SJSA1 (cell line): ENCODE measurements around the gene GNG4. TPM values are rescaled to one million over a fixed set of nuclear protein-coding genes. Genes with fewer than 3 reads are reported as not detected.
"Not testable (repeated sequence)": the region's sequence is repeated elsewhere in the genome, so short reads cannot be mapped to it uniquely, and the experiment has no call there.

Experiments
- DNase-seq, 2 experiments: peaks; one replicate each; pipeline ENCODE4 v3.0.0-alpha.2; 2015 to 2020; ENCODE audit warnings: low spot score in 2 of 2, low read depth in 1 of 2
- H3K27ac ChIP-seq: fragments of 250-450 bp; sonication (Bioruptor Pico); 2 replicates; pipeline ENCODE4 v1.5.1; 2020; ENCODE audit warnings: mild to moderate bottlenecking, moderate library complexity
- H3K27me3 ChIP-seq: fragments of 250-450 bp; sonication (Bioruptor Pico); replicated peaks from 2 replicates; pipeline ENCODE4 v1.5.1; 2020; ENCODE audit warnings: mild to moderate bottlenecking, moderate library complexity
- H3K36me3 ChIP-seq: fragments of 250-450 bp; sonication (Bioruptor Pico); 2 replicates; pipeline ENCODE4 v1.5.1; 2020; ENCODE audit warnings: mild to moderate bottlenecking
- H3K4me1 ChIP-seq: fragments of 250-450 bp; sonication (Bioruptor Pico); replicated peaks from 2 replicates; pipeline ENCODE4 v1.6.1; 2021; ENCODE audit warnings: mild to moderate bottlenecking
- H3K4me3 ChIP-seq: fragments of 250-450 bp; sonication (Bioruptor Pico); 2 replicates; pipeline ENCODE4 v1.5.1; 2020; ENCODE audit warnings: mild to moderate bottlenecking
- H3K9me3 ChIP-seq: fragments of 250-450 bp; sonication (Bioruptor Pico); replicated peaks from 2 replicates; pipeline ENCODE4 v1.5.1; 2020; ENCODE audit warnings: mild to moderate bottlenecking
- total RNA-seq: library from RNA; depleted of rRNA; stranded (reverse); fragments of >200 nt; shearing (Covaris generic); gene quantifications from 2 replicates; pipeline ENCODE4 v1.2.3, GENCODE V29; 2014

GNG4 gene
- total RNA-seq, 1 experiment from 2014 or later, result 2.3 TPM

GRCh38 chr1:235625831-235626230 is 23.8 kb downstream of the GNG4 start:
- H3K36me3 ChIP-seq, result no peaks in the 10 kb centered on the region
- peaks cover 10% of the 10 kb centered on the region for H3K4me1 ChIP-seq
- H3K9me3 ChIP-seq, result no peaks in the 10 kb centered on the region
- no peaks in the 10 kb centered on the region for H3K27me3 ChIP-seq
- no peak overlapping the region for H3K4me3 ChIP-seq
- no peak for DNase-seq
- no peak overlapping the region for H3K27ac ChIP-seq

DNA sequence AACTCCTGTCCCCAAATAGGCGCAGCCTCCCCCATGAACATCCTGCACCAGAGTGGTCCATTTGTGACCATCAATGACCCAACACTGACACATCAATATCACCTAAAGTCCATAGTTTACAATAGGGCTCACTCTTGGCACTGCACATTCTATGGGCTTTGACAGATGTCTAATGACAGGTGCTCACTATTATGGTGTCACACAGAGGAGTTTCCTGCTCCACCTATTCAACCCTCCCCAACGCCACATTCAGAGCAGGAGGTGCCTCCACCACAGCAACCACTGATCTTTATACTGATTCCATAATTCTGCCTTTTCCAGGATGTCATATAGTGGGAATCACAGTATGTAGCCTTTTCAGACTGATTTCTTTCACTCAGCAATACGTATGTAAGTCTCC is 24.2 kb downstream of the GNG4 start:
- Histone ChIP-seq H3K27ac (no peak overlapping the region), H3K27me3 (no peaks in the 10 kb centered on the region), H3K9me3 (no peaks in the 10 kb centered on the region), H3K4me3 (no peak overlapping the region), H3K36me3 (no peaks in the 10 kb centered on the region), H3K4me1 (peaks cover 10% of the 10 kb centered on the region)
- no peak for DNase-seq

GRCh38 chr1:235624721-235625333 is 24.8 kb downstream of the GNG4 start:
- H3K27ac ChIP-seq, result no peak overlapping the region
- H3K36me3 ChIP-seq, result no peaks in the 10 kb centered on the region
- no peaks in the 10 kb centered on the region for H3K9me3 ChIP-seq
- no peaks in the 10 kb centered on the region for H3K27me3 ChIP-seq
- no peak for DNase-seq
- no peak overlapping the region for H3K4me3 ChIP-seq
- peaks cover 10% of the 10 kb centered on the region for H3K4me1 ChIP-seq

GRCh38 chr1:235622936-235623779 is 26.4 kb downstream of the GNG4 start:
- Histone ChIP-seq H3K4me1 (peaks cover 12% of the 10 kb centered on the region), H3K36me3 (no peaks in the 10 kb centered on the region), H3K4me3 (no peak overlapping the region), H3K27me3 (no peaks in the 10 kb centered on the region), H3K9me3 (no peaks in the 10 kb centered on the region), H3K27ac (no peak overlapping the region)
- DNase-seq, result no peak

- not testable (repeated sequence) for H3K4me3 ChIP-seq, H3K9me3 ChIP-seq, H3K27me3 ChIP-seq, DNase-seq, H3K36me3 ChIP-seq, H3K4me1 ChIP-seq, H3K27ac ChIP-seq
Observed at GRCh38 chr1:235619149-235619548, 30.4 kb downstream of the GNG4 start.

GRCh38 chr1:235617808-235618207 is 31.8 kb downstream of the GNG4 start:
- Histone ChIP-seq H3K27me3 (no peaks in the 10 kb centered on the region), H3K27ac (no peak overlapping the region), H3K9me3 (no peaks in the 10 kb centered on the region), H3K4me3 (no peak overlapping the region), H3K4me1 (peaks cover 9% of the 10 kb centered on the region), H3K36me3 (no peaks in the 10 kb centered on the region)
- peak in 1 of 2 experiments; percentile 46 for DNase-seq

DNA sequence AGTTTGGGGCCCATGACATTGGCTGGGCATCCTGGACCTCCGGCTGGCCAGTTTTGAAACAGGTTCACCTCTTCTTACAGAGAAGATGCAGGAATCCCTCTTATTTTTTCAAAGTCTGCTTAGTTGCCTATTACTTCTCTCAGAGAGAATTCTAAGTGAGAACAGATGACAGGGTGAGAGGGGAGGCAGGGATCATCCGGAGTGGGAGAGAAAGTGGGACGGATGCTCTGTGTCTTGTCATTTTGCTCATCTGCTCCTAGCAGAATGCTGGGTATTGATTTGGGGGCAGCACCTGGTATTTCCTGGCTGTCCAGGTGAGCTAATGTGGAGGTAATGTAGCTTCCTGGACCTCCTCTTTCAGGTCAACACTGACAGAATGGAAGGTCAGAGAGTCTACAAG is 32.4 kb downstream of the GNG4 start:
- no peak overlapping the region for H3K27ac ChIP-seq
- no peaks in the 10 kb centered on the region for H3K36me3 ChIP-seq
- H3K4me3 ChIP-seq, result no peak overlapping the region
- H3K27me3 ChIP-seq, result no peaks in the 10 kb centered on the region
- peaks cover 9% of the 10 kb centered on the region for H3K4me1 ChIP-seq
- DNase-seq, result no peak
- no peaks in the 10 kb centered on the region for H3K9me3 ChIP-seq

DNA sequence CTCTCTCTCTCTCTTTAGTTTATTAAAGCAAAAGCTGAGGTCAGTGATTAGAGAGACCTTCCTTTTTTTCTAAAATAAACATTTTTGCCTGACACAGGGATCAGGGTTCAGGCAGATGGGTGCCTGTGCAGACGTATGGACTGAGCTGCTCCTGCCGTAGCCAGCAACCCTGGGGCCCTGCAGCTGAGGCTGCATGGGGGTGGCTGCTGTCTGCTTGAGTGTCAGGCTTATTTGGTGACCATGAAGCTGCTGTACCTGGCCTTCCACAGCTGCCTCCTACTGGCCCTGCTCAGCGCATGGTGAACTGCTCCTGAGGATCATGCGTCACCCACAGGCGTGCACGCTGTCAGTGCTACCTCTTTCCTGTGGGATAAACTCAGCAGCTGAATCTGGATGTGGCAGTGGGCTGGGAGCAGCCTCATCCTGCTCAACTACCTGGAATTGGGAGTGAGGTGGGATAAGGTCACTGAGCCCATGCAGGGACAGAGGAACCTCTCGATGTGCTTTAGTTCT is 35.1 kb downstream of the GNG4 start:
- Histone ChIP-seq H3K9me3 (no peaks in the 10 kb centered on the region), H3K27me3 (no peaks in the 10 kb centered on the region), H3K27ac (no peak overlapping the region), H3K36me3 (no peaks in the 10 kb centered on the region), H3K4me1 (peaks cover 9% of the 10 kb centered on the region), H3K4me3 (no peak overlapping the region)
- DNase-seq, result no peak

GRCh38 chr1:235613602-235614001 is 36.0 kb downstream of the GNG4 start:
- no peak for DNase-seq
- Histone ChIP-seq H3K4me1 (peaks cover 9% of the 10 kb centered on the region), H3K9me3 (no peaks in the 10 kb centered on the region), H3K4me3 (no peak overlapping the region), H3K27me3 (no peaks in the 10 kb centered on the region), H3K27ac (no peak overlapping the region), H3K36me3 (no peaks in the 10 kb centered on the region)

DNA sequence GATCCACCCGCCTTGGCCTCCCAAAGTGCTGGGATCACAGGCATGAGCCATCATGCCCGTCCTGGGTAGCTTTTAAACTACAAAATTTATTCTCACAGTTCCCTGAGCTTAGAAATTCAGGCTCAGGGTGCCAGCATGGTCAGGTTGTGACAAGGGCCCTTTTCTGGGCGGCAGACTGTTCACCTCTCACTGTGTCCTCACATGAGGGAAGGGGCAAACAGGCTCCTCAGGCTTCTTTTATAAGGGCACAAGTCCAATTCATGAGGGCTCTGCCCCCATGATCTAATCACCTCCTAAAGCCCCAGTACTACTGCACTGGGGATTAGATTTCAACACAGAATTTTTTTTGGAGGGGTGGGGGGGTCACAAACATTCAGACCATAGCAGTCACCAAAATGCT is 36.8 kb downstream of the GNG4 start:
- no peak for DNase-seq
- H3K36me3 ChIP-seq, result no peaks in the 10 kb centered on the region
- H3K4me3 ChIP-seq, result no peak overlapping the region
- no peaks in the 10 kb centered on the region for H3K27me3 ChIP-seq
- no peaks in the 10 kb centered on the region for H3K9me3 ChIP-seq
- H3K4me1 ChIP-seq, result peaks cover 3% of the 10 kb centered on the region
- H3K27ac ChIP-seq, result no peak overlapping the region

DNA sequence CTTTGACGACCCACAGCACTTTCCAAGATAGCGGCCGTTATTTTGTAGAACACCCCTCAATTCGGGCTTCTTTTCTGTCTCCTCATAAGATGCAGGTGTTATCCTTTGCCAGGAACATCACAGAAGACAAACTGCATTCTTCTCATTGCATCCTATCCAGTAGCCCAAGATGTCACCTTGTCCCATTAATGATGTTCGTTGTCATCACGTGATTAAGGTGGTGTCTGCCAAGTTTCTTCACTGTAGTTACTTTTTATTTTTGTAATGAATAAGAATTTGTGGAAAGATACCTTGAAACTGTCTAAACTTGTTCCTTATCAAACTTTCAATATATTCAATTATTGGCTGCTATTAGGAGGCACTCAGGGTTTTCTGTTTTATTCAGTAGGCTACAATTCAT is 39.4 kb downstream of the GNG4 start:
- Histone ChIP-seq H3K27ac (no peak overlapping the region), H3K36me3 (no peaks in the 10 kb centered on the region), H3K4me1 (no peaks in the 10 kb centered on the region), H3K4me3 (no peak overlapping the region), H3K9me3 (no peaks in the 10 kb centered on the region), H3K27me3 (no peaks in the 10 kb centered on the region)
- DNase-seq, result no peak

- Histone ChIP-seq H3K36me3 (no peaks in the 10 kb centered on the region), H3K9me3 (no peaks in the 10 kb centered on the region), H3K27ac (no peak overlapping the region), H3K4me1 (no peaks in the 10 kb centered on the region), H3K27me3 (no peaks in the 10 kb centered on the region), H3K4me3 (no peak overlapping the region)
- no peak for DNase-seq
Observed at GRCh38 chr1:235608278-235608677, 41.3 kb downstream of the GNG4 start.

- H3K27me3 ChIP-seq, result no peaks in the 10 kb centered on the region
- H3K36me3 ChIP-seq, result no peaks in the 10 kb centered on the region
- no peak overlapping the region for H3K27ac ChIP-seq
- no peak for DNase-seq
- H3K4me3 ChIP-seq, result no peak overlapping the region
- no peaks in the 10 kb centered on the region for H3K4me1 ChIP-seq
- H3K9me3 ChIP-seq, result no peaks in the 10 kb centered on the region
Observed at GRCh38 chr1:235607284-235607683, 42.3 kb downstream of the GNG4 start.

- Histone ChIP-seq H3K9me3 (no peaks in the 10 kb centered on the region), H3K27ac (no peak overlapping the region), H3K36me3 (no peaks in the 10 kb centered on the region), H3K4me3 (no peak overlapping the region), H3K4me1 (no peaks in the 10 kb centered on the region), H3K27me3 (no peaks in the 10 kb centered on the region)
- DNase-seq, result no peak
Observed at GRCh38 chr1:235601104-235601503, 48.5 kb downstream of the GNG4 start.
